ENCODE results near the gene UNC119.

The UNC119 gene

DNA sequence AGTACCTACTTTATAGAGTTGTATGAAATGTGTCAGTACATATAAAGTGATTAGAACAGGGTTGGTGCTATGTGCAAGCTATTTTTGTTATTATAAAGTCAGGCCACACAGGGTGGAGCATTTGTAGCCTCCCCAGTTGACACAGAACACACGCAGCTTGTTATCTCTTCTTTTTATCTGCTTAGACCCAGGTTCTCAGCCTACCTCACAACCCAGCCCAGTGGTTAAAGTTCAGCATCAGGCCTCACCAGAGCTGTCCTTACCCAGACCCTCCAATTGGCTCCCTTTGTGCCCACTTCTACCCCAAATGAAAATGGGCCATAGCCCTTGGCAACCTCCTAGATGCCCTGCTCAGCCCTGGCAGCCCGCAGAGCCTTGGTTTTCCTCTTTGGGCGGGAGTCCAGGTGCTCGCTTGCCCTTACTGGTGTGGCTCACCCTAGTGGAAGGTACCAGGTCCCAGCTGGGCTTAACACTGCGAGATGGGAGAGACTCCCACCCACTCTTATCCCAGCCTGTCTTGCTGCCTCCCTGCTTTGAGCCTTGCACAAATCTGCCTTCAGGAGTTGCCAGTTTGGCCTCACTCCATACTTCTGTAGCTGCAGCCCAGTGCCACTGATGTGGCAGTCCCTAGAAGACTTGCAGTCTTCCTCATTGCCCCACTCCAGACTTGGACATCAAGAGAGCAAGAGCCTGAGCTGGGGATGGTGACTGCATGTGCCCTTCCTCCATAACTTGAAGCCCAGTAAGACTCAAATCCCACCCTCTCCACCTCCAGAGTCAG is 20.0 kb upstream of the UNC119 start:
- peak in 1 of 5 experiments; percentile 42 for DNase-seq

DNA sequence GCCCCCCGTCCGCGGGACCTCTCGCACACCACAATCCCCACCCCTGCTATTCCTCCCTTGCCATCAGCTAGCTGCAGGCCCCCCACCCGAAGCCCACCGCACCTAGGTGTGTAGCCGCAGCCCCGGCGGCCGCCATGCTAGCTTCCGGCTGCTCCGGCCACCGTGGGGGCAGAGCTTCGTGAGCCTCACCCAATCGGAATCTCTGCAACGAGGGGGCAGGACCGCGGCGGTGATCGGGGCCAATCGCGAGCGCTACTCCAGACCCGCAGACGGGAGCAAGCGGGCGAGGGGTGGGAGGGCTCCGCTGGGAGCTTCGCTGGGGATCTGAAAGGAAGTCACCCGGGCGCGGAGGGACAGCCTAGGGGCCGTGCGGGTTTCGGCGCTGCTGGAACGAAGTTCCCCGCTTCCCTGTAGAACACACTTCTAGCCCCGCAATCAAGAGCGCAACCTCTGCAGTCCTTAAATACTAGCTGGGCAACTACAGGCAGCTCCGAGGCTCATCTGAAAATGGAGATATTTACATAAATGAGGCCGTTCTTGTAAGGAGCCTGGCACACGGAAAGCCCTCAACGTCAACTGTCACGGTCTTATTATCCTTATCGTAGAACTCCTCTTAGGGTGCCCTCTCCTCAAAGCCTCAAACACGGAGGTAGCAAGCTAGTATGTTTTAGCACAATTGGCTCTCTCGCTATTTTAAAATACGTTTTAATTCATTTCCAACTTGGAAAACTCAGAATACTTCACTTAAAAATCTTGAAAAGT is 19.1 kb upstream of the UNC119 start, which contains the start of gene PIGS:
PIGS (minus strand) TSS at position 164 of the 762 bp plus-strand sequence; CDS start at position 136, 28 bp downstream.
- peak; percentile 82 to 92 (median 89) for DNase-seq

DNA sequence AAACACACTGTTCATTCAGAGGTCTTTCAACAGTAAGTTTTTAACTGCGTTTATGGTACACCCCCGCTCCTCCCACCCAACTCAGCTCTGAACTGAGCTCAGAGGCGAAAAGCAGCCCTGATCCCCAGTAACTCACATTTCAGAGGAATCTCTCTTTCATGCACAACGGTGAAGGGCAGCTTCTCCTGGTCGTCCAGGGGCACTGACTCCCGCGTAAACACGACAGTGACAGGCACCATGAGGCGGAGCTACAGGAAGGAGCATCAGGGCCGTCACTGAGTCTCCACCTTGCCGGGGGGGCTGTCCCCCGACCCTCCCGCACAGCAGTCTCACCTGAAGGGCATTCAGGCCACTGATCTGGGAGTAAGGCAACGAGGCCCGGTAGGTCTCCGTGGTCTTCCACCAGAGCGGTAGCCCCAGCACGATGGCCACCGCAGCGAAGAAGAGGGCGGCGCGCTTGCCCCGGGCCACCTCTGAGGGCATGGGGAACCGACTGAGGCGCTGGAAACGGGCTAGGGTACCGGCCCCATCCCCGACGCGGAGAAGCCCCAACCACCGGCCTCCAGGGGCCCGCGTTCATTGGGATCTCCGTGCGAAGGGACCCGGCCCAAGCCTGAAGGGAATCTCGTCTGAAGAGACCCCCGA is 18.4 kb upstream of the UNC119 start:
- peak; percentile 23 to 62 (median 31) for DNase-seq

DNA sequence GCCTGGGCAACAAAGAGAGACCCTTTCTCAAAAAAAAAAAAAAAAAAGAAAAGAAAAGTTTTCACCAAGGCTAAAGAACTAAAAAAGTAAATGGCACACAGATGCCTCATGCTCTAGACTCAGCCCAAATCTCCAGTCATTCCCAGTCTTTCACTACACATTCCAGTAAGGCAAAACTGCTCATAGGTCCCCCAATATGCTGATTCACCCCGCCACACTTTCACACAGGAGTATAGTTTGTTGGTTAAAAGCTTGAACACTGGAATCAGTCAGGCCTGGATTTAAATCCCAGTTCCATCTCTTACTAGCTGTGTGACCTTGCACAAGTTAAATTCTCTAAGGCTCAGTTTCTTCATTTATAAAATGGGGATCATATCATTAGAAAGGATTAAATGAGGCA is 17.0 kb upstream of the UNC119 start:
- DNase-seq, result no peak

DNA sequence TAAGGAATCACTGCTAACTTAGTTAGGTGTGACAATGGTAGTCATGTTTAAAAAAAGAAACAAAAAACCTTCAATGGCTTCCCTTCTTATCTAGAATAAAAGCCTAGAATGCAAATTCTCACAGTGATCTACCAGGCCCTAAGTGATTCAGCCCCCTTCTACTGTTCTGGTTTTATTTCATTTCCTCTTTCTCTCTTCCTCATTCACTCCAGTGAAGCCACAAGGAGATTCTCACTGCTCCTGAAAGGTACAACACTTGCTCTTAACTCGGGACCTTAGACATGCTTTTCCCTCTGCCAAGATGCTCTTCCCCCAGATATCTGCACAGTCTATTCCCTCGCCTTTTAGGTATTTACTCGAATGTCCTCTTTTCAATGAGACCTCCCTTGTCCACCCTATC is 15.2 kb upstream of the UNC119 start:
- DNase-seq, result no peak

DNA sequence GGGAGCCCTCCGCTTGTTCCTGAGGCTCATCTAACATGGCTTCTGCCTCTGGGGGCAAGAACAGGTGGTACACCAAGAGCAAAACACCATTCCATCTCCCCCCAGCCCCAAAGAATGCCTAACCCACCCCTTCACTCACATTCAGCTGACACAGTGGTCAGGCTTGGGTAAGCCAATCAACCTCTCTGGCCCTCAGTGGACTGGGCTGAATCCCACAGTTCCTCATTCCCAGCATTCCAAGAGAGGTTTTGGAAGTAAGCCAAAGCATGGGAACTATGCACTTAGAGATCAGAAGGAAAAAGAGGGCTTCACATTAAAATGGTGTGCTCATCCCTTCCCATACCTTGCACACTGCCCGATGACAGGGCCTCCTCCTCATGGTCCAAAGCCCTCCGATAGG is 11.1 kb upstream of the UNC119 start:
- DNase-seq, result no peak

DNA sequence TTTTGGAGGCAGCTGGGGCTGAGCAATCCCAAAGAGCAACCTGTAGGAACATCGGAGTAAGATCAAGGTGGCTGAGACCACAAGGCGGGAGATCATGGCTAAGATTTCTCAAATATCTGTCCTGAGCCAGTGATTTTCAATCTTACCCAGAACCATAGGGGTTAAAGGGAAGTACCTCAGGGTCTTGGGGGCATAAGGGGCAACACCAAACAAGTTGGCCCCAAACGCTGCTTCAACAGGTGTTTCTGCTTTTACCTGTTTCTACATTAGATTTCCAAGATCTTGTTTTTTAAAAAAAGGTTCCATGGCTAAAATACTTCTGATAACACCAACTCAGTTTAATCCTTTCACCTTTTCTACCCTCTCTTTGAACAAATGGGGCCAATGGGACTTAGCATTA is 2.6 kb upstream of the UNC119 start:
- no peak for DNase-seq

DNA sequence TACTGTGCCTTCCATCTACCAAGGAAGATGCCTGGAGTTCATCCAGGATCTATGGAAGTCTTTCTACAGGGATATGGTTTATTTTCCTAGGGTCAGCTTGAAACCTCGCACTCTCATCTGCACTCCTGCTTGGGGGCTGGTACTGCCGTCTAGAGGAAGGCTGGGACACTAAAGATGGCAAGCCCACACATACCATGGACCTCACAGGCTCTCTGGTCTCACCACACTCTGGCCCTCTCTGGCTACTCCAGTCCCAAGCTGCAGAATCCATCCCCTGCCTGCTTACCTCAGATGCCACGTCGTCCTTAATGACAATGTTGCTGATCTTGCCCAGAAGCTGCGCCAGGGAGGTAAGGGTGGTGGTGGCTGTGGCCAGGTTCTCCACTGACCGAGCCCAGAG is 2.1 kb upstream of the UNC119 start:
- DNase-seq, result no peak

DNA sequence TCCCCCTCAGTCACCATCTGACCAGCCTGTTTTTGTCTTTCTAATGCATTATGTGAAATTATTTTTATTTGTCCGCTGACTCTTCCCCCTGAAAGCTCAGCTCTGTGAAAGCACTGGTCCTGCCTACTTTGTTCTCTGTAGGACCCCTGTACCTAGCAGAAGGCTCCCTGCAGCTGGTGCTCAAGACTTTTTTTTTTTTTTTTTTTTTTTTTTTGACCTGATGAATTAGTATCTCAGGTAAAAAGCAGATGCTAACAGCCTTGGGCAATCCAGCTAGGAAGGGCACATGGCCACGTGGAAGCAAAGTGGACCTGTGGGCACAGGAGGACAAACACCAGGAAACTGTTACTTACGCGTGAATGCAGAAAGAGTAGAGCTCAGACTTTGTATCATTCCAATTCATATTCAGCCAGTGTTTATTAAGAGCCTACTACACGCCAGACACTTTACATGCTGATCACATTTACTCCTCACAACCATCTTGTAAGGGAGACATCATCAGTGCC is 629 bp upstream of the UNC119 start:
- DNase-seq, result no peak

DNA sequence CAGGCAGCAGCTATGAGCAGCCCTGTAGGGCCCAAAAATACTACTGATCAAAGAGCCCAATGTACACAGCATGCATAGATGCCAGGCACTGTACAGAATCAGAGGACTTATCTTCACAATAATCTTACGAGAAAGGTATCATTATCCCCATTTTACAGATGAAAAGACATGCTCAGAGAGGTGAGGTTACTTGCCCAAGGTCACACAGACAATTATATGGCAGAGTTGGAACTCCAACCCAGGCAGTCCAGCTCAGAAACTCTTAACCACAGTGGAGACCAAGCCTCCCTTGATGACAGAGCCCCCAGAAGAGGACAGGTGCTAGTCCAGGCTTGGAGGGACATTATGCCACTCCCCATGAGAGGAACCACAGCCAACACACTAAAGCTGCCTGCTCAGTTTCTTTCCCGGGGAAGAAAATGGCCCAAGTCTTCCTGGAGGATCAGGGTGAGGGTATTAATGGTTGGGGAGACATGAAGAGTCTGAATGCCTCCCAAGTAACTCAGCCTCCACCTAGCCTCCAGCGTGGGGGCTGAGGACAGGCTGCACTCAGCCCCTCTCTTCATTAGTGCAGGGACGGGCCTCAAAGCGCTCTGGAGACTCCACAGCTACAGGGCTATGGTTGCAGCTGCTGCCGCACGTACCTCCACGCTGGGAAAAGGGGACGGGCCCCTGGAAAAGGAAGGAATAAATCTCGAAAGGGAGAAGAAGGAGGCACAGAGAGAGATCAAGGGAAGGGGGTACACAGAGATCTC is 826 bp downstream of the UNC119 start:
- no peak for DNase-seq

DNA sequence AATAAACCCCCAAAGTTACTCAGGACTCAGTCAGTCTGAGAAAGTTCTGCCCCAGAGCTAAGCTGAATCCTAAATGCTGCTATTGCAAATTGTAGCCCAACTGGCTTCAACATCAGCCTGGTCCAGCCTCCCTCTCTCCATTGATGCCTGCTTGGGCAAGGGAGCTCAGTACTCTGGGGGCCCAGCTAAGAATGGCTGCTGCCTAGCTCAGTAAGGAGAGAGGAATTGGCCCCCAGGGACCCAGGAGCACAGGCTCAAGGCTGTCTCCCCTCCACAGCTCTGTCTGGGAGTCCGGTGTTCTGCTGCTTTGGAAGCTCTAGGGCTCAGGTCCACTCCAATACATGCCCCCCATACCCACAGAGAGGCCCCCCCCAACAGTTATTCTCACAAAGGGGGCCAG is 1.6 kb downstream of the UNC119 start:
- no peak for DNase-seq

DNA sequence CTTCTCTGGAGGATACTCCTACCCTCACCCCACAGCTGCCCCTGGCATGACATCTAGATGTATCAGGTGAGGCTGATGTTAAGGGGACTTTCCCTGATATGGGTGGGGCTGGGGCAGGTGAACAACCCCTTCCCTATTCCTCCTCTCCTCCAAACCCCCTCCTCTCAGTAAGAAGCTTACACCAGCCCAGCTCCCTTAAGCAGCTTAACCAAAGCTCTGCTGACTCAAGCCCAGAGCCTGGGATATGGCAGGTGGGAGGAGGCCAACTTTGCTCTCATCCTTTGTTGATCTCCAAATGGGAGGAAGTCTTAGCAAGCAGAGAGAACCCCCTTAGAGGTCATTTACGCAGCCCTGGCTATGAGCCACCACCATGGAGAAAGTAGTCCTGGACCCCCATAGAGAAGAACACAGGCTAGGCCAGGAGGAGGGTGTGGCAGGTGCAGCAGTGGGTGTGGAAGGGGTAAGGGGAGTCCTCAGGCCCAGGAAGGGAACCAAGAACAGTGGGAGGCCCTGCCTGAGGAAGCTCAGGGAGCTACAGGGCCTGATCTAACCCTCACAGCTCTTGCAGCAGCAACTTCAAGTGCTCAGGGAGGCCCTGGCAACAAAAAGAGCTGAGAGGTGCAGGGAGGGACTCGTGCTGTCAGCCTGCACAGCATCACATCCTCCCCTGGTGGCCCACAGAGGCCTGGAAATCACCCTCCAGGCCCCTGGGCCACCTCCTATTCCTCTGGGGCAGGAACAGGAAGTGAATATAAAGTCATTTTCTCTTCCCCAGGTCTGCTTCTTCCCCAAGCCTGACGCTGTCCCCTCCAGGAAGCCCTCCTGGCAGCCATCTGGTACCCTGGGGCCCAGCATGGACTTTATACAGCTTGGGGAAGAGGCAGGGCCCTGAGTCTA is 2.9 kb downstream of the UNC119 start:
- DNase-seq, result peak; percentile 11 to 86 (median 59)

DNA sequence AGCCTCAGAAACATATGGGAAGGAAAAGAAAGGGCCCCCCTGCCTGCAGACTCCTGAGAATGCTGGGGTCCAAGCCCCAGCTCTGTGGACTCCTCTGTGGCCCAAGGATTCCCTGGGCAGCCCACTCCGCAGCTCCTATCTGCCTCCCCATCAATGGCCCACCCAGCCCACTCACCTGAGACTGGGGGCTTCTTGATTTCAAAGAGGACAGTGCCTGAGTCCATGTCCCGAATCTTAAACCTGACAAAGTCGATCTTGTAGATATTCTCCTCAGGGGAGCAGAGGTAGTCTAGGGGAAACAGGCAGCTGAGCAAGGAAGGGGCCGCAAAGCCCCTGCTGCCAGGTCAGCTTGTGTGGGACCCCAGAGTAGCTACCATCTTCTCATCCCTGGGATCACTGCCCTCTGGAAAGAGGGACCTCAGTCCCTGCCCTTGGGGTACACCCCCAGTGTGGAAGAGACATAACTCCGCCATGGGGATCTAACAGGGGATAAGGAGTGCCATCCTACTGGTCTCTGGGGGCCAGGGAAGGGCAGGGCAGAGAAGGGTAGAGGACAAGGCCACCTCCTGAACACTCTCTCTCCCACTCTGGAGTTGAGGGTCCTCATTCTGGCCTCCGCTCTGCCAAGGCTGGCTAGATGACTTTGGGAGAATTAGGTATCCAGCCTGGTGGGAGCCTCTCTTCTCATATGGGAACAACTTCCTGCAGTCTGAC is 3.9 kb downstream of the UNC119 start:
- no peak for DNase-seq

DNA sequence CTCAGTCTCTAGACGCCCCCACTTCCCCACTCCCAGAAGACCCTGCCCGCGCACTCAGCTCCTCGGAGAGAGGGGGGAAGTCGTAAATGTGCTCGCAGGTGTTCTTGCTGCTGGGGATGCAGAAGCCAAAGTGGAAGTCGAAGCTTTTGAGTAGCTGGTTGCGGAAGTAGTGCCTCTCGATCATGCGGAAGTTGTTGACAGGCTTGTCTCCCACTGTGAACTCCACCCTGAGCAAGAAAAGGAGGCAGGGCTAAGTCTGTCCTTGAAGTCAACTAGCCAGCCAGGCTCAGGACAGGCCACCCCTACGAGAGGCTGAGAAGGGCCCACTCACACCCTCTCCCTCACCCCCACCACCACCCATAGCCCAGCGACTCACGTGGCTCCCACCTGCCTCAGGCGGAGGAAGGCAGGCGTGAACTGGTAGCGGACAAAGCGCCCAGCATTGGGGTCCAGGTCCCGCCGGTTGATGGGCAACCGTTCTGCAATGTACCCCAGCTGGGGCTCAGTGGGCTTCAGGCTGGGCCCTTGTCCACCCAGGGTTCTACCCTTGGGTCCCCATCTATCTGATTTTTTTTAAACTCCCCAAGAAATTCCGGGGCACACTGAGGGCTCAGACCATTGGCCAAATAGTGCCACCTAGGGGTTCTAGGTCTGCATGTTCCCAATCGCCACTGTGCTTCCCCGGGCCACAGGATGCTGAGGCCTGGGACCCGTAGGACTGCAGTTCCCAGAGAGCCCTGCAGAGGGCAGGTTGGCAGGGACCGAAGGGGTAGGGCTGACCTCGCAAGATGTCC is 4.6 kb downstream of the UNC119 start:
- peak in 4 of 5 experiments; percentile 31 to 63 (median 46) for DNase-seq

DNA sequence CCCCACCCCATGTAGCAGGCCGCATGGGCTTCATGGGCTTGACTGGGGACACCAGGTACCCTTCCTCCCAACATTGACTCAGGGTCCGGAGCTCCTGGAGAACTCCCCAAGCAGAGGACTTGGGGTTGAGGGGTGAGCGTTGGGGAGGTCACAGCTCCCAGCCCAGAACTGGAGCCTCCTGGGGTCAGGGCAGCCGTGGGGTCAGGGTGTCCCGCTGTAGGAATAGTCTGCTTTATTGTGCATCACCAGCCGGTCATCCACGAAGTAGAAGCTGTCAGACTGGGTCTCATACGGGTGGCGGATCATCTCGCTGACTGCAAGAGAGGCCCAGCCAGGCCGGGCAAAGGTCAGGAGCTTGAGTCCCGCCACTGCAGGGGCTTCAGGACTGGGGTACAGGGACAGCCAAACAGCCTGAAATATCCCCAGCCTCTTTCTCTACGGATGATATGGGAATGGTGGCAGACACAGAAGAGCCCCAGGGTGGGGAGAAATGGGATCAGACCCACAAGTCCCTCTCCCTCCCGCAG is 5.3 kb downstream of the UNC119 start:
- DNase-seq, result no peak

DNA sequence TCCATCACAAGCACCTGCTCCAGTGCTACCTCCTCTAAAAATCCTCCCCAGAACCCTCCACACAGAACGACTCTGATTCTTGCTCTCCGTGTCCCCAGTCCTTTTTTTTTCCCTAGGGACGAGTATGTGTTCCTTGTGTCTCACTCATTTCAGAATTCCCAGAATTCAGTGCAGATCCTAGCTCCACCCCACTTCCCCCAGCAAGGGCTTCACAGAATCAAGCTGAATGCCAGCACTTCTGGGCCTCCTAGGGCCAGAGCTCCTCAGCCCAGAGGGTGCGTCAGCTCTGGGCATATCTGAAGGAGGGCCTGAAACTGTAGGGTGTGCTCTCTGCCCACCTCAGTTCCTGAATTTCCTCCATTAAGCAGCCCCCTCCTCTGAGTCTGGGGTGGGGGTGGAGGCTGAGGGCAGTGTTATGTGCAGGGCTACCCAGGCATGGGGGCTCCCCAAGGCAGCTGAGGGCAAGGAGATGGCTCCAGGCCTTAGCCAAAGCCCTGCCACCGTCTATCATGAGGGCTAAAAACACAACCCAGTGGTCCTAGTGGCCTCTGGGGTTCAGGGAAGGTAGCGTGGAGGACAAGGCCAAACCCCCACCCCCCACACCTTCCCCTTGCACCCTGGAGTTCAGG is 6.5 kb downstream of the UNC119 start:
- DNase-seq, result no peak

DNA sequence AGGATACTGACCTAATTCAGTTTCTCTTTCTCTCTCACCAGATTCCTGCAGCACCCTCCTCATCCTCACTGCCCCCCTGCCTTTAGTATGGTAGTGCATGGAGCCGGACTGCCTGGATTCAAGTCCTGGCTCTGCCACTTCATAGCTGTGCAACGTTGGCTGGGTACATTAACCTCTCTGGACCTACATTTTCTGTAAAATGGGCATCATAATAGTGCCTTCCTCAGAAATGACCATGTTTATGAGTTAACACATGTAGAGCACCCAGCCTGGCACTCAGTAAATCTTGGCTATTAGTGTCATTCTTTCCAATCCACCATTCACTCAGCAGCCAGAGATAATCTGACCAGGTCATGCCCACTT is 7.3 kb downstream of the UNC119 start:
- DNase-seq, result no peak

DNA sequence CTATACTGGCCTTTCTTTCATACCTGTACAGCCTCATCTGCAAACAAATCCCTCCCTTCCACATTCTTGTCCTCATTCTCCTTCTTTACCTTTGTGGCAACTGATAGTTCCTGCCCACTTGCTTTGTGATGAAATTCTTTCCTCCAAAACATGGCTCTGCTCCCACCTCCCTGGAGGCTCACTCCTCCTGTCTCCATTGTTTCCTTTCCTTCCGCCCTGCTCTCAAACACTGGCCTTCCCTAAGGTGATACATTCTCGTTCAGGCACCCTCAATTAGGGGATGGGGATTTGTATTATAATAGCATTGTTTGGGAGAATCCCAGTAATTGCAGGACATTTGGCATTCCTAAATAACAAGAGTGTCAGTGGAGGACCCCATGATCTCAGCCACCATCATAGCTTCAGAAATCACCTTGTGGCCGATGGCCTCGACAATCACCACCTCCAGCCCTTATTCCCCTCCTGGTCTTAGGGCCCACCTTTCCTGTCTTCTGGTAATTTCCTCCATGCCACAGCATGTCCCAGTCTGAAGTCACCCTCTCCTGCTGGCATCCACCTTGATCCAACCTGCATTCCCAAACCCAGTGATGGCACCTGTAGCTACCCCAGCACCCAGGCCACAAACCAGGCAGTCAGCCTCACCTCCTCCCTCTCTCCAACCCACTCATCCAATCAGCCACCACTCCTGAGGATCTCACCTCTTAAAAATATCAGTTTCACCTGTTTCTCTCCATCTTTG is 7.9 kb downstream of the UNC119 start:
- DNase-seq, result no peak

DNA sequence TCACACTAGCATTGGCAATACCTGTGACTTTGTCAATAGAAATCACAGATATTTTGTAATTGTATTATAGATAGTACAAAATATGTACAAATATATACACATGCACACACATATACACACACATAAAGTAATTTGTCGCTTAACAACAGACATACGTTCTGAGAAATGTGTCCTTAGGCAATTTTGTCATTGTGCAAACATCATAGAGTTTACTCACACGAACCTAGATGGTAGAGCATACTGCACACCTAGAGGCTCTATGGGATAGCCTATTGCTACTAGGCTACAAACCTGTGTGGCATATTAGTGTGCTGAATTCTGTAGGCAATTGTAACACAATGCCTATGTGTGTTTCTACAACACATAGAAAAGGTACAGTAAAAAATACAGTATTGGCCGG is 11.0 kb downstream of the UNC119 start:
- no peak for DNase-seq

All from T-helper 2 cell (primary cell).